Activated naive CD8-positive, alpha-beta T cell treated with anti-CD3 and anti-CD28 coated beads, Interleukin-2, amount 10 ng/mL, durations not matched to agents 7 days and 5 days (primary cell): ENCODE data around the gene RFLNA. TPM values are rescaled to one million over a fixed set of nuclear protein-coding genes. Genes with fewer than 3 reads are reported as not detected.
A peak's percentile ranks its signal among the peaks of the same experiment; 100 is the strongest.
"Not testable (repeated sequence)": the region's sequence is repeated elsewhere in the genome, so short reads cannot be mapped to it uniquely, and the experiment has no call there.

Source experiments
- ATAC-seq: fragments of 150-1000 bp; cut with Tn5 transposase; one replicate; pipeline ENCODE4 v1.10.0; 2021; ENCODE audit warnings: low read depth, moderate library complexity
- POLR2A ChIA-PET: fragments of 350-600 bp; sonication (Branson Sonifier 250); formaldehyde crosslinking; loops from one replicate; lab custom pipeline; 2021; ENCODE audit warnings: antibody characterized with exemption; lab: Charles Lee
- DNase-seq: peaks from one replicate; pipeline ENCODE4 v3.0.0; 2021
- H3K27ac Mint-ChIP-seq: one replicate; pipeline ENCODE4 v1.8.0; 2022; ENCODE audit warnings: mild to moderate bottlenecking, mixed read lengths
- H3K27me3 Mint-ChIP-seq: one replicate; pipeline ENCODE4 v1.8.0; 2022; ENCODE audit warnings: mild to moderate bottlenecking, moderate library complexity, mixed read lengths
- H3K36me3 Mint-ChIP-seq: one replicate; pipeline ENCODE4 v1.8.0; 2021; ENCODE audit warnings: mild to moderate bottlenecking, mixed read lengths
- H3K4me1 Mint-ChIP-seq: one replicate; pipeline ENCODE4 v1.8.0; 2021; ENCODE audit warnings: mixed read lengths
- H3K4me3 Mint-ChIP-seq: one replicate; pipeline ENCODE4 v1.8.0; 2022; ENCODE audit warnings: mild to moderate bottlenecking, moderate library complexity, mixed read lengths
- H3K9me3 Mint-ChIP-seq: one replicate; pipeline ENCODE4 v1.8.0; 2021; ENCODE audit warnings: mixed read lengths
- total RNA-seq, 2 experiments: library from RNA; stranded (reverse); gene quantifications; one replicate each; pipeline ENCODE4 v1.2.3, GENCODE V29; 2021

RFLNA gene
- total RNA-seq, 2 experiments from 2014 or later: not detected

- Mint-ChIP-seq H3K27me3 (peaks cover 32% of the 10 kb centered on the region), H3K9me3 (no peaks in the 10 kb centered on the region)
These were observed 2.5 kb upstream of the RFLNA start for GRCh38 chr12:124292385-124292784.

GRCh38 chr12:124293286-124294003 is 1.4 kb upstream of the RFLNA start:
- Mint-ChIP-seq H3K27me3 (peaks cover 34% of the 10 kb centered on the region), H3K4me3 (no peak overlapping the region), H3K4me1 (no peaks in the 10 kb centered on the region)

More at GRCh38 chr12:124292385-124292784, 2.5 kb upstream of the RFLNA start:
- H3K27ac Mint-ChIP-seq: no peak overlapping the region
- no peak overlapping the region for H3K4me3 Mint-ChIP-seq
- ATAC-seq (no peak), DNase-seq (no peak)
- POLR2A ChIA-PET: no interaction called here
- H3K4me1 Mint-ChIP-seq: no peaks in the 10 kb centered on the region
- H3K36me3 Mint-ChIP-seq: no peaks in the 10 kb centered on the region

DNA sequence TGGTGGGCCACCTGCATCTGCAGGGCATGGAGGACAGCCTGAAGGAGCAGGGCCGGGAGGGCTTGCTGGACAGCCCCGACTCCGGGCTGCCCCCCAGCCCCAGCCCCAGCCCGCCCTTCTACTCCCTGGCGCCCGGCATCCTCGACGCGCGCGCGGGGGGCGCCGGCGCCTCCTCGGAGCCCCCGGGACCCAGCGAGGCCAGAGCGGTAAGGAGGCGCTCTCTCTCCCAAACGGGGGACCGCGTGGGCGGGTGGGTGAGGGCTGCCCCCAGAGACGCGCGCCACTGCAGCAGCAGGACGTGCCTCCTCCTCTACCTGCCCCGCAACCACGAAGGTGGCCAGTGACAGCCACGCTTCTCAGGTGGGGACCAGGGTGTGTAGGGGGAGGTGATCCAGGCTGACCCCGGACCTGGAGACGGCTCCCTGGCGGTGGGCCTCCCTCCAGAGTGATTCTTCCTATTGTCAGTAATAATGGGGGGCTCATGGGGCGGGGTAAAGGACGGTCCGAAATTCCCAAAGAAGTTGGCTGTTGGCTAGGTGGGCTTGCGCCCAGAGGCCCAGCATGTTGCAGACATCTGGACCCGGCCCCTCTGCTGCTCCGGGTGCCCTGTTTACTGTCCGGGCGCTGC is 652 bp downstream of the RFLNA start:
- ATAC-seq (peak; percentile 22), DNase-seq (no peak)
- no peaks in the 10 kb centered on the region for H3K9me3 Mint-ChIP-seq
- POLR2A ChIA-PET: no interaction called here
- no peak overlapping the region for H3K27ac Mint-ChIP-seq
- peaks cover 34% of the 10 kb centered on the region for H3K27me3 Mint-ChIP-seq
- no peaks in the 10 kb centered on the region for H3K36me3 Mint-ChIP-seq
- peak overlapping the region; percentile 35 for H3K4me3 Mint-ChIP-seq
- H3K4me1 Mint-ChIP-seq: no peaks in the 10 kb centered on the region

More at GRCh38 chr12:124293286-124294003, 1.4 kb upstream of the RFLNA start:
- no peaks in the 10 kb centered on the region for H3K9me3 Mint-ChIP-seq
- H3K27ac Mint-ChIP-seq: no peak overlapping the region
- no peak for ATAC-seq
- DNase-seq: no peak
- H3K36me3 Mint-ChIP-seq: no peaks in the 10 kb centered on the region
- POLR2A ChIA-PET: no interaction called here

GRCh38 chr12:124296295-124296915 is 1.5 kb downstream of the RFLNA start:
- Mint-ChIP-seq H3K4me1 (no peaks in the 10 kb centered on the region), H3K4me3 (no peak overlapping the region), H3K27me3 (peaks cover 34% of the 10 kb centered on the region), H3K27ac (no peak overlapping the region), H3K9me3 (no peaks in the 10 kb centered on the region), H3K36me3 (no peaks in the 10 kb centered on the region)
- POLR2A ChIA-PET: no interaction called here
- no peak for DNase-seq
- no peak for ATAC-seq

GRCh38 chr12:124296916-124297351 is 2.0 kb downstream of the RFLNA start:
- ATAC-seq (no peak), DNase-seq (no peak)
- Mint-ChIP-seq H3K4me1 (no peaks in the 10 kb centered on the region), H3K9me3 (no peaks in the 10 kb centered on the region), H3K4me3 (no peak overlapping the region), H3K27me3 (peaks cover 34% of the 10 kb centered on the region), H3K36me3 (no peaks in the 10 kb centered on the region), H3K27ac (no peak overlapping the region)
- POLR2A ChIA-PET: no interaction called here

DNA sequence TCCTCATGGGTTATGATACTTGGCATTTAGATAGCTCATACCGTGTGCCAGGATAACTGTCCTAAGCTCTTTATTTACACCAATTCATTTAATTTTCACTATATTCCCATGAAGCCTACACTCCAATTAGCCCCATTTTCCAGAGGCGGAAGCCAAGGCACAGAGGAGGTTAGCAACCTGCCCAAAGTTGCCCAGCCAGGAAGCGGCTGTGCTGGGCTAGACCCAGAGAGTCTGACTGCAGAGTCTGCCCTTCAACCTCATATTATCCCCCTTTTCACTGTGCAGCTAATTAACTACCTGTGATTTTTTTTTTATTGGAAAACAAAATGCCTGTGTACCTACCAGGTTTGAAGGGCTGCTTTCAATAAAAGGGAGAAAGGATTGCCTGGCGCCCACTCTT is 2.5 kb downstream of the RFLNA start:
- ATAC-seq: no peak
- no peaks in the 10 kb centered on the region for H3K36me3 Mint-ChIP-seq
- no peaks in the 10 kb centered on the region for H3K9me3 Mint-ChIP-seq
- no peaks in the 10 kb centered on the region for H3K4me1 Mint-ChIP-seq
- POLR2A ChIA-PET: no interaction called here
- H3K4me3 Mint-ChIP-seq: no peak overlapping the region
- H3K27ac Mint-ChIP-seq: no peak overlapping the region
- no peak for DNase-seq
- H3K27me3 Mint-ChIP-seq: peaks cover 34% of the 10 kb centered on the region

DNA sequence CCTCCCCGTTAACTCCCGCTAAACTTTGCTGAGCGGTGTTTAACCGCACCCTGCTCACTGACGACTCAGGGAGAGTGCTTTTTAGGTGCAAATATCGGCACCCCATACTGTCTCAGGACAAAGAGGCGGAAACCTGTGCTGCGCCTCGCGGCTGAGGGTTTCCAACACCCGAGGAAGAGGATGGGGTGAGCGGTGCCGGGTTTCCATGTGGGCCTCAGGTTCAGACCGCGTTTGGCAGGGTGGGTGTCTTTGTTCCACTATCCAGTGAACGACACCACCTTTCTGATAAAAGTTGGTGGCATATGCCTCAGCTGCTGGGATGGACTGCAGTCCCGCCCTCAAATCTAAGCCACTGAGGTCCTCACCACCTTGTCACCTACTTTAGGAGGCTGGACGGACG is 3.0 kb downstream of the RFLNA start:
- no peak overlapping the region for H3K27ac Mint-ChIP-seq
- POLR2A ChIA-PET: no interaction called here
- H3K4me1 Mint-ChIP-seq: no peaks in the 10 kb centered on the region

GRCh38 chr12:124298685-124299410 is 4.0 kb downstream of the RFLNA start:
- Mint-ChIP-seq H3K4me1 (no peaks in the 10 kb centered on the region), H3K36me3 (no peaks in the 10 kb centered on the region), H3K27me3 (peaks cover 28% of the 10 kb centered on the region), H3K4me3 (no peak overlapping the region), H3K9me3 (no peaks in the 10 kb centered on the region), H3K27ac (no peak overlapping the region)
- DNase-seq: no peak
- POLR2A ChIA-PET: no interaction called here
- ATAC-seq: no peak

More for the DNA sequence above, 3.0 kb downstream of the RFLNA start:
- no peak for DNase-seq
- Mint-ChIP-seq H3K9me3 (no peaks in the 10 kb centered on the region), H3K27me3 (peaks cover 31% of the 10 kb centered on the region), H3K36me3 (no peaks in the 10 kb centered on the region), H3K4me3 (no peak overlapping the region)
- ATAC-seq: no peak

DNA sequence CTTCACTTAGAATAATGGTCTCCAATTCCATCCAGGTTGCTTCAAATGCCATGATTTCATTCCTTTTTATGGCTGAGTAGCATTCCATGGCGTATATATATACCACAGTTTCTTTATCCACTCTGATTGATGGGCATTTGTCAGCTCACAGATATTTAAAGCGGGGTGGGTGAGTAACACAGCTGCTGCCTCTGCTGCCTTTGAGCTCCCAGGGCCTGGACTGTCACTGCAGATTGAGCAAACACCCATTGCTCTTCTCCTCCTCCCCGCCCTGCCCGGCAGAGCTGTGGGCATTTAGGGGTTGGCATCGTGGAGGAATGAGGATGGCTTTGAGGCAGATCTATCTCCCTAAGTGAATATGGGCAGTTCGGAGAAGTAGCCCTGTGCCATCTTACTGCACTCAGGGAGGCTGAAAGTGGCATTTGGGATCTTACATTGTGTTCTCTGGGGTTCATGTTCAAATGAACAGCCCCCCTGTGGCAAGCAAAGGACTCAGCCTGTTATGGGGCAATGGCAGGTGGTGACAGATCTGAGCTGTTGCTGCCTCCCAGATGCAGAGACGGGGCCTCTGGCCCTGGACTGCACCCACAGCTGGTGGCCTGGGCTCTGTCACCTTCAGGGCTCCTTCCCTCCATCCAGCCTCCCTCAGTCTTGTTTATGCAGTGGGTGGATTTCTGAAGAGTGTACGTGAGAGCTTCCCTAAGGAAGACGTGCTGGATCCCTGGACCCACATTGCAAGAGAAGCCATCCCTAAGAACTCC is 4.9 kb downstream of the RFLNA start:
- H3K27ac Mint-ChIP-seq: no peak overlapping the region
- no peaks in the 10 kb centered on the region for H3K36me3 Mint-ChIP-seq
- DNase-seq (no peak), ATAC-seq (no peak)
- H3K9me3 Mint-ChIP-seq: no peaks in the 10 kb centered on the region
- peaks cover 19% of the 10 kb centered on the region for H3K27me3 Mint-ChIP-seq
- no peaks in the 10 kb centered on the region for H3K4me1 Mint-ChIP-seq
- no peak overlapping the region for H3K4me3 Mint-ChIP-seq
- POLR2A ChIA-PET: no interaction called here

DNA sequence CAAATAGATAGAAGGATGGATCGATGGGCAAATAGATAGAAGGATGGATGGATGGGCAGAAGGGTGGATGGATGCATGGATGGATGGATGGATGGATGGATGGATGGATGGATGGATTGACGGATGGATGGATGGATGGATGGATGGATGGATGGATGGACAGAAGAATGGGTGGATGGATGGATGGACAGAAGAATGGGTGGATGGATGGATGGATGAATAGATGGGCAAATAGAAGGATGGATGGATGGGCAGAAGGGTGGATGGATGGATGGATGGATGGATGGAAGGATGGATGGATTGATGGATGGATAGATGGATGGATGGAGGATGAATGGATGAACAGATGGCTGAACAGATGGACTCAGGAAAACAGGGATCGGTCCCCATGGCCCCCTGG is 5.8 kb downstream of the RFLNA start:
- H3K27ac Mint-ChIP-seq, ATAC-seq, DNase-seq, H3K9me3 Mint-ChIP-seq, H3K4me1 Mint-ChIP-seq, H3K4me3 Mint-ChIP-seq, POLR2A ChIA-PET, H3K36me3 Mint-ChIP-seq: not testable (repeated sequence)
- peaks cover 19% of the 10 kb centered on the region for H3K27me3 Mint-ChIP-seq

DNA sequence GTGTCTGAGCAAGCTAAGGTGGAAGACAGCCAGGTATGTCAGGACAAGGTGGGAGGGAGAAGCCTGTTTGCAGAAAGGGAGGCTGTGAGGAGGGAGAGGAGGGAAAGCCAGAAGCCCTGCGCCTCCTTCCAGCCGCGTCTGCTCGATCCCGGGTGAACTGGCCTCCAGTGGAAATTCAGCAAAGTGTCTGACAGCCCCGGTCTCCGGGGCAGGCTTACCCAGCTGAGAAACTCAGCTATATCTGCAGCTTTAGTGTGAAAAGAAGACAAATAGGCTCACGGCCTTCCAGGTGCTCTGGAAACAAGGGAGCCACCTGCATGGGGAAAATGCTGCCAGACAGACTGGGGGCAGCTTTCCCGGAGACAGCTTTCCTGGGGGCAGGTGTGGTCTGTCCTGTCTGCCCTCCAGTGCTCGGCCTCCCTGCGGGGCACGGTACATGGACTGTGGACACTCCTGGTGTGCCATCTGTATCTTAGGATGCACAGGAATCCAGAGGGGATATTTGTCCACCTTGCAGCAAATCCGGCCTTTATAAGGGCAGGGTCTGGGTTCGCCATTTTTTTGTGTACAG is 6.3 kb downstream of the RFLNA start:
- no peaks in the 10 kb centered on the region for H3K9me3 Mint-ChIP-seq
- H3K4me3 Mint-ChIP-seq: no peak overlapping the region
- DNase-seq (no peak), ATAC-seq (no peak)
- H3K4me1 Mint-ChIP-seq: no peaks in the 10 kb centered on the region
- peaks cover 14% of the 10 kb centered on the region for H3K27me3 Mint-ChIP-seq
- POLR2A ChIA-PET: no interaction called here
- no peaks in the 10 kb centered on the region for H3K36me3 Mint-ChIP-seq
- H3K27ac Mint-ChIP-seq: no peak overlapping the region

GRCh38 chr12:124302241-124302806 is 7.4 kb downstream of the RFLNA start:
- POLR2A ChIA-PET: no interaction called here
- H3K27me3 Mint-ChIP-seq: peaks cover 2% of the 10 kb centered on the region
- no peaks in the 10 kb centered on the region for H3K9me3 Mint-ChIP-seq

More at GRCh38 chr12:124302241-124302806, 7.4 kb downstream of the RFLNA start:
- H3K4me1 Mint-ChIP-seq: no peaks in the 10 kb centered on the region
- DNase-seq (no peak), ATAC-seq (no peak)
- no peaks in the 10 kb centered on the region for H3K36me3 Mint-ChIP-seq
- no peak overlapping the region for H3K27ac Mint-ChIP-seq
- H3K4me3 Mint-ChIP-seq: no peak overlapping the region
